ENCODE data around the gene PTPRM. TPM values are rescaled to one million over a fixed set of nuclear protein-coding genes. Genes with fewer than 3 reads are reported as not detected.

PTPRM gene
- total RNA-seq, 1 donor from 2014 or later: 13.9 TPM

DNA sequence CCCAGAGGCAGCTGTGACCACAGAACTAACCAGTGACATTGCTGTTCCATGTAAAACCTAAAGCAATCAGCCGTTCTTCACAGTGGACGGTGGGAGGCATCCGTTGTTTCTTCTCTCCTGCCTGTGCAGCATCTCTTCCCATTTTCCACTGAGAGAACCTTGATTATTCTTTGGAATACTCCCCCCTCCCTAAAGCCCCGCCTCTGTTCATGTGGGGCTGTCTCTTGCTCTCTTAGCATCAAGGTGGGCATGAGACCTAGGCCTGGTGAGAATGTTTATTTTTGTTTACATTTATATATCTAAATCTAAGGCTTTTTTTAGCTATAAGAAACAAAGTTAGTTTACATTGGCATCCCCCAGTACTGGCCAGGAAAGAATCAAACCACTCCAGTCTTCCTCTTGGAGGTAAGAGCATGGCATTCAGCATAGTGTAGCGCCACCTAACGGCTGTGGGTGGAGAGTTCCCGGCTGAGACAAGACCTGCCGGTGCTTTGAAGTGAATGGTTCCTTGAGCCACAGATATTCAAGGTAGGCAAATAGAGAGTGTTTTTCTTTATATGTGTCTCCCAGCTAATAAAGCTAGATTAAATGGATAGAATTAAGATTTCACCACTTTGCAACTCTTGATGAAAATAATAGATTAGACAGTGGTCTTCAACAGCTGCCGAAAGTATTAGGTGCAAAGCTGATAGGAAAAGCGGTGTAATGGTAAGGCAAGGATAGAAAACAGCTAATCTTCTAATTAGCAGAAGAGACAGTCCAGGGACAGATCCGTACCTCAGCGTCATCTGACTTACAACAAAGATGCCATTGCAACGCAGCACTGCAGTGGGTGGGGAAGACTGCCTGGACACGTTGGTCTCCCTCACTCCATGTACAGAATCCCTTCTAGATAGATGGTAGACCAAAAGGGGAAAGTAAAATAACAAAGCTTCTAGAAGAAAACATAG, 822.5 kb downstream of the PTPRM start:
- H3K4me2 ChIP-seq: no peak overlapping the region
- no peaks in the 10 kb centered on the region for H3K9me3 ChIP-seq (ENCODE audit: low read depth)
- no peak overlapping the region for H3K4me3 ChIP-seq
- H3K27me3 Mint-ChIP-seq (ENCODE audit: insufficient read depth, low read depth): peaks cover 2% of the 10 kb centered on the region
- no peaks in the 10 kb centered on the region for H3K36me3 ChIP-seq
- no peaks in the 10 kb centered on the region for H3K79me2 ChIP-seq (ENCODE audit: low read depth)
- peak; percentile 85 for DNase-seq (ENCODE audit: low spot score)
- H2AFZ ChIP-seq (replicated peaks): no peak overlapping the region
- peaks cover 36% of the 10 kb centered on the region for H3K36me3 Mint-ChIP-seq
- TF ChIP-seq, protein P1, sequence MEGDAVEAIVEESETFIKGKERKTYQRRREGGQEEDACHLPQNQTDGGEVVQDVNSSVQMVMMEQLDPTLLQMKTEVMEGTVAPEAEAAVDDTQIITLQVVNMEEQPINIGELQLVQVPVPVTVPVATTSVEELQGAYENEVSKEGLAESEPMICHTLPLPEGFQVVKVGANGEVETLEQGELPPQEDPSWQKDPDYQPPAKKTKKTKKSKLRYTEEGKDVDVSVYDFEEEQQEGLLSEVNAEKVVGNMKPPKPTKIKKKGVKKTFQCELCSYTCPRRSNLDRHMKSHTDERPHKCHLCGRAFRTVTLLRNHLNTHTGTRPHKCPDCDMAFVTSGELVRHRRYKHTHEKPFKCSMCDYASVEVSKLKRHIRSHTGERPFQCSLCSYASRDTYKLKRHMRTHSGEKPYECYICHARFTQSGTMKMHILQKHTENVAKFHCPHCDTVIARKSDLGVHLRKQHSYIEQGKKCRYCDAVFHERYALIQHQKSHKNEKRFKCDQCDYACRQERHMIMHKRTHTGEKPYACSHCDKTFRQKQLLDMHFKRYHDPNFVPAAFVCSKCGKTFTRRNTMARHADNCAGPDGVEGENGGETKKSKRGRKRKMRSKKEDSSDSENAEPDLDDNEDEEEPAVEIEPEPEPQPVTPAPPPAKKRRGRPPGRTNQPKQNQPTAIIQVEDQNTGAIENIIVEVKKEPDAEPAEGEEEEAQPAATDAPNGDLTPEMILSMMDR (IDR thresholded peaks at IDR 0.05): peak; percentile 99
- no peak for TF ChIP-seq EZH2 (IDR thresholded peaks at IDR 0.05)
- H3K27me3 ChIP-seq: no peaks in the 10 kb centered on the region
- peaks cover 4% of the 10 kb centered on the region for H3K9me3 Mint-ChIP-seq
- H3K4me3 Mint-ChIP-seq: no peak overlapping the region
- H4K20me1 ChIP-seq (ENCODE audit: low read depth): no peaks in the 10 kb centered on the region
- H3K27ac Mint-ChIP-seq: no peak overlapping the region
- H3F3A ChIP-seq (ENCODE audit: low read depth): peaks cover 4% of the 10 kb centered on the region
- no peak overlapping the region for H3K27ac ChIP-seq
- H3K4me1 ChIP-seq: no peaks in the 10 kb centered on the region
- H3K4me1 Mint-ChIP-seq: peaks cover 5% of the 10 kb centered on the region
- H3K9ac ChIP-seq: no peak overlapping the region

DNA sequence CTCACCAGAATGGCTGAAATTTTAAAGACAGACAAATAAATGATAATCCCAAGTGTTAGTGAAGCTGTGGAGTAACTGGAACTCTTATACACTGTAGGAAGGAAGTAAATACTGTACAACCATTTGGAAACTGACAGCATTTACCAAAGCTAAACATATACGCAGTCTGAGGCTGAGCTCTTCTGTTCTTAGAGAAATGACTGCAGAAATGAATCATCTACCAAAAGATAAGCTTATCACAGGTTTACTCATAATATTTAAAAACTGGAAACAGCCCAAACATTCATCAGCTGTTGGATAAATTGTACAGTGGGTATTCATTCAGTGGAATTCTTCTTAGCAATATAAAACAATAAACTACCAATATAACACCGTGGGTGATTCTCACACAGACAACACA, 824.0 kb downstream of the PTPRM start:
- H2AFZ ChIP-seq (replicated peaks): no peak overlapping the region
- no peaks in the 10 kb centered on the region for H3K79me2 ChIP-seq (ENCODE audit: low read depth)
- DNase-seq (ENCODE audit: low spot score): no peak
- Mint-ChIP-seq H3K27me3 (ENCODE audit: insufficient read depth, low read depth) (peaks cover 5% of the 10 kb centered on the region), H3K9me3 (peaks cover 4% of the 10 kb centered on the region), H3K27ac (no peak overlapping the region), H3K4me1 (peaks cover 8% of the 10 kb centered on the region), H3K36me3 (peaks cover 34% of the 10 kb centered on the region), H3K4me3 (no peak overlapping the region)
- H3K4me3 ChIP-seq: no peak overlapping the region
- TF ChIP-seq EZH2phosphoT487 (IDR thresholded peaks at IDR 0.05) (no peak), EZH2 (IDR thresholded peaks at IDR 0.05) (no peak)
- TF ChIP-seq, protein P1 (IDR thresholded peaks at IDR 0.05): no peak
- H3K36me3 ChIP-seq: no peaks in the 10 kb centered on the region
- no peaks in the 10 kb centered on the region for H3K27me3 ChIP-seq
- no peak overlapping the region for H3K9ac ChIP-seq
- H3K4me1 ChIP-seq: no peaks in the 10 kb centered on the region
- peaks cover 4% of the 10 kb centered on the region for H3F3A ChIP-seq (ENCODE audit: low read depth)
- no peaks in the 10 kb centered on the region for H4K20me1 ChIP-seq (ENCODE audit: low read depth)
- no peak overlapping the region for H3K27ac ChIP-seq
- no peak overlapping the region for H3K4me2 ChIP-seq
- H3K9me3 ChIP-seq (ENCODE audit: low read depth): no peaks in the 10 kb centered on the region

DNA sequence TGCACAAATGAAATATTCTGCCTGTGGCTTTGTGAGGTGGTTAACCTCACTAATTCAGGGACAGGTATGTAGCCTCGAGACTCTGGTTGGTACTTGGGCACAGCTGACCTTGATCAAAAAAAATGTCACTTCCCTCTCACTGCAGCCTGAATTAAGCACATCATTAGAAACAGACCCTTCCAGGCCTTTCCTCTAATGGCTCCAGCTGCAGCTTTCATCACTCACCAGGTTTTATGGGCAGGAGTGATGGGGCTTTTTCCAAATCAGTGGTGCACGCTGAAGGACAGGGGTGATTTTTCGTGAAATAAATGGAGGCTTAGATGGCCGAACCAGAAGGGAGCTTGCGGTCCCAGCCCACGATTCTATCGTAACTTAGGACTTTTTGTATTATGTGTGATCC, 829.1 kb downstream of the PTPRM start:
- no peak for DNase-seq (ENCODE audit: low spot score)
- no peak overlapping the region for H3K4me3 ChIP-seq
- peaks cover 13% of the 10 kb centered on the region for H3K36me3 Mint-ChIP-seq
- no peaks in the 10 kb centered on the region for H4K20me1 ChIP-seq (ENCODE audit: low read depth)
- H3K79me2 ChIP-seq (ENCODE audit: low read depth): no peaks in the 10 kb centered on the region
- no peak overlapping the region for H3K4me2 ChIP-seq
- no peak overlapping the region for H3K27ac Mint-ChIP-seq
- no peak overlapping the region for H3K4me3 Mint-ChIP-seq
- no peaks in the 10 kb centered on the region for H3K4me1 ChIP-seq
- H3K9ac ChIP-seq: no peak overlapping the region
- H3K9me3 Mint-ChIP-seq: no peaks in the 10 kb centered on the region
- no peaks in the 10 kb centered on the region for H3K27me3 ChIP-seq
- no peak overlapping the region for H2AFZ ChIP-seq (replicated peaks)
- no peaks in the 10 kb centered on the region for H3F3A ChIP-seq (ENCODE audit: low read depth)
- H3K36me3 ChIP-seq: no peaks in the 10 kb centered on the region
- H3K27ac ChIP-seq: no peak overlapping the region
- peaks cover 3% of the 10 kb centered on the region for H3K27me3 Mint-ChIP-seq (ENCODE audit: insufficient read depth, low read depth)
- no peaks in the 10 kb centered on the region for H3K9me3 ChIP-seq (ENCODE audit: low read depth)
- TF ChIP-seq, protein P1 (IDR thresholded peaks at IDR 0.05): no peak
- TF ChIP-seq EZH2phosphoT487 (IDR thresholded peaks at IDR 0.05) (no peak), EZH2 (IDR thresholded peaks at IDR 0.05) (no peak)
- peaks cover 14% of the 10 kb centered on the region for H3K4me1 Mint-ChIP-seq

Data from neural progenitor cell (in vitro differentiated cells).